SK-N-MC (cell line): Measurements from ENCODE around the gene MRPS9.

Experiments used
- EZH2 ChIP-seq: fragments of 200-600 bp; sonication (generic); IDR thresholded peaks from one replicate; pipeline ENCODE4 v1.6.1; 2017; ENCODE audit warnings: antibody characterized with exemption
- FOXP2 ChIP-seq: optimal IDR thresholded peaks from 2 replicates; pipeline ENCODE3; 2011; ENCODE audit warnings: mild to moderate bottlenecking, moderate library complexity; ENCODE audit not compliant: insufficient read depth; ENCODE audit errors: extremely low read length, control extremely low read depth
- POLR2AphosphoS5 ChIP-seq: IDR thresholded peaks from 2 replicates; pipeline ENCODE4 v1.6.1; 2012; ENCODE audit warnings: mild to moderate bottlenecking, low read depth, low read length, borderline replicate concordance

DNA sequence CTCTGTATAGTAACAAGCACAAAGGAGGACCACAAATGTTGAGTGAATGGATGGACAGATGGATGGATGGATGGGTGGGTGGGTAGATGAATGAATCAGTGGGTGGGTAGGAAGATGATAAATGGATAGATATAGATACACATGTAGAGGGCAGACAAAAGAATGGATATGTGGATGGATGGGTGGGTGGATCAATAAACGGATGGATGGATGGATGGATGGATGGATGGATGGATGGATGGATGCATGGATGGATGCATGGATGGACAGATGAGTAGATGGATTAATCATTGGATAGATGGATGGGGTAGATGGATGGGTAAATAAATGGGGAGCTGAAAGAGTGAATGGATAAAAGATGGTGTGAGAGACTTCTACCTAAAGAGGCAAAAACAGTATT, 111.4 kb downstream of the MRPS9 start:
- TF ChIP-seq POLR2AphosphoS5, result no peak
- TF ChIP-seq EZH2, result no peak
- TF ChIP-seq FOXP2, result no peak
